Measurements from ENCODE around the gene HDGF. TPM values are rescaled to one million over a fixed set of nuclear protein-coding genes. Genes with fewer than 3 reads are reported as not detected.

HDGF gene
- total RNA-seq, 2 experiments from 2014 or later: 282 to 283 TPM

DNA sequence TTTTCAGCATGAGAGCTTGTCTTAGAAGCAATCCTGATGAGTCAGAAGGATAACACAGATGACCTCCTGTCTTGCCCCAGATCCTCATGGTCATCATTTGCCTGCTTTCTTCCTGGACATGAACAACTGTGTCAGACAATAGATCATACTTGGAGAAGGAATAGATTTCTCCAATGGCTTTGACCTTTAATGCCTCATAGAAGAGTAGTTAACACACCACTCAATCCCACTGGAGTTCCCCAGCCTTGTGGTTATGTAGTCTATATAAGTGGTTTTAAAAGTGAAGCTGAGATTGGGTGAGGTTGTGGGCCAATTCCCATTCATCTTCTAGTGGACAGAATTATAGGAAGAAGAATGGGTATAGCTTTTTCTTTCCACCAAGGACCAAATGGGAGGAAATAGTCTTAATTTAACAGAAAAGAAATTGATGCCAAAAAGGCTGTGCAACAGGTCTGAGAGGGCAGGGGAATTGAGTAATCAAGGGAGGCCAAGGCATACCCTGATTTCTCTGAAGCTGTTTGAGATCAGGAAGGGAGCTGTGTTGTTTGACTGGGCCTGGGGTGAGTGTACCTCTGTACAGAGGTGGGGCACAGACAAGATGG is 30.2 kb upstream of the HDGF start:
- Mint-ChIP-seq H3K27ac (no peak overlapping the region), H3K4me3 (no peak overlapping the region), H3K27me3 (ENCODE audit: low read depth) (no peaks in the 10 kb centered on the region), H3K4me1 (ENCODE audit: low read depth) (peaks cover 23% of the 10 kb centered on the region), H3K36me3 (ENCODE audit: low read depth) (peaks cover 22% of the 10 kb centered on the region), H3K9me3 (no peaks in the 10 kb centered on the region)
- intact Hi-C loops (cut with micrococcal nuclease): no loop called here
- no peak for DNase-seq
- CTCF ChIA-PET: interaction anchor here (1.0 to 1.8 kb wide), 6 partner anchors 26 to 109 kb away, joined by 3 to 6 read pairs (median 5); partner anchors contain the start of gene NTRK1

GRCh38 chr1:156777573-156777972 is 26.1 kb upstream of the HDGF start:
- Mint-ChIP-seq H3K4me3 (no peak overlapping the region), H3K9me3 (no peaks in the 10 kb centered on the region), H3K27ac (no peak overlapping the region), H3K4me1 (ENCODE audit: low read depth) (peaks cover 51% of the 10 kb centered on the region), H3K27me3 (ENCODE audit: low read depth) (no peaks in the 10 kb centered on the region), H3K36me3 (ENCODE audit: low read depth) (peaks cover 19% of the 10 kb centered on the region)
- no peak for DNase-seq
- intact Hi-C loops (cut with micrococcal nuclease): no loop called here
- CTCF ChIA-PET: interaction anchor here (2.6 kb wide), 1 partner anchor 51 kb away, joined by 16 read pairs; no protein-coding TSS in a partner anchor

- intact Hi-C loops (cut with micrococcal nuclease): no loop called here
- no peaks in the 10 kb centered on the region for H3K9me3 Mint-ChIP-seq
- no peak for DNase-seq
- peaks cover 13% of the 10 kb centered on the region for H3K36me3 Mint-ChIP-seq (ENCODE audit: low read depth)
- peaks cover 58% of the 10 kb centered on the region for H3K4me1 Mint-ChIP-seq (ENCODE audit: low read depth)
- CTCF ChIA-PET: interaction anchor here (2.6 kb wide), 1 partner anchor 51 kb away, joined by 16 read pairs; no protein-coding TSS in a partner anchor
- H3K27ac Mint-ChIP-seq: no peak overlapping the region
- no peak overlapping the region for H3K4me3 Mint-ChIP-seq
- no peaks in the 10 kb centered on the region for H3K27me3 Mint-ChIP-seq (ENCODE audit: low read depth)
These were observed 25.5 kb upstream of the HDGF start for GRCh38 chr1:156776942-156777341.

DNA sequence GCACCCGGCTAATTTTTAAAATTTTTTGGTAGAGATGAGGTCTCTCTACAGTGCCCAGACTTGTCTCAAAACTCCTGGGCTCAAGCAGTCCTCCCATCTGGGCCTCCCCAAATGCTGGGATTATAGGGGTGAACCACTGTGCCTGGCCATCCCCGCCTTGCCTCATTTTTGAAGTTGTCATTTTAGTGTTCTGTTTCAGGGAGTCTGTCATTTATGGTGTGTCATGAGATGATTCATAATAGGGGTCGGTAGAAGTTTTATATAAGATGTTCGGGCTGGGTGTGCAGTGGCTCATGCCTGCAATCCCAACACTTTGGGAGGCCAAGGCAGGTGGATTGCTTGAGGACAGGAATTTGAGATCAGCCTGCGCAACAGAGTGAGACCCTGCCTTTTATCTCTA is 24.3 kb upstream of the HDGF start:
- intact Hi-C loops (cut with micrococcal nuclease): no loop called here
- peak; percentile 21 for DNase-seq
- peaks cover 13% of the 10 kb centered on the region for H3K36me3 Mint-ChIP-seq (ENCODE audit: low read depth)
- H3K27ac Mint-ChIP-seq: no peak overlapping the region
- H3K4me1 Mint-ChIP-seq (ENCODE audit: low read depth): peaks cover 55% of the 10 kb centered on the region
- no peaks in the 10 kb centered on the region for H3K9me3 Mint-ChIP-seq
- H3K27me3 Mint-ChIP-seq (ENCODE audit: low read depth): no peaks in the 10 kb centered on the region
- H3K4me3 Mint-ChIP-seq: no peak overlapping the region
- CTCF ChIA-PET: interaction anchor here (0.9 to 2.6 kb wide), 3 partner anchors 19 to 86 kb away, joined by 4 to 16 read pairs (median 5); no protein-coding TSS in a partner anchor

GRCh38 chr1:156773607-156774006 is 22.1 kb upstream of the HDGF start:
- CTCF ChIA-PET: interaction anchor here (8.7 kb wide), 1 partner anchor 47 kb away, joined by 124 read pairs; the partner anchor contains the start of genes ISG20L2 and METTL25B
- H3K4me1 Mint-ChIP-seq (ENCODE audit: low read depth): peaks cover 75% of the 10 kb centered on the region
- H3K9me3 Mint-ChIP-seq: no peaks in the 10 kb centered on the region
- intact Hi-C loops (cut with micrococcal nuclease): no loop called here
- H3K27ac Mint-ChIP-seq: no peak overlapping the region
- no peak overlapping the region for H3K4me3 Mint-ChIP-seq
- DNase-seq: no peak
- peaks cover 26% of the 10 kb centered on the region for H3K36me3 Mint-ChIP-seq (ENCODE audit: low read depth)
- no peaks in the 10 kb centered on the region for H3K27me3 Mint-ChIP-seq (ENCODE audit: low read depth)

- peaks cover 29% of the 10 kb centered on the region for H3K36me3 Mint-ChIP-seq (ENCODE audit: low read depth)
- H3K27ac Mint-ChIP-seq: no peak overlapping the region
- CTCF ChIA-PET: interaction anchor here (0.6 to 8.7 kb wide), 3 partner anchors 18 to 92 kb away, joined by 3 to 124 read pairs (median 4); partner anchors contain the start of genes ISG20L2 and METTL25B
- no peaks in the 10 kb centered on the region for H3K27me3 Mint-ChIP-seq (ENCODE audit: low read depth)
- H3K4me1 Mint-ChIP-seq (ENCODE audit: low read depth): peaks cover 75% of the 10 kb centered on the region
- no peak for DNase-seq
- no peaks in the 10 kb centered on the region for H3K9me3 Mint-ChIP-seq
- intact Hi-C loops (cut with micrococcal nuclease): no loop called here
- no peak overlapping the region for H3K4me3 Mint-ChIP-seq
These were observed 21.4 kb upstream of the HDGF start for GRCh38 chr1:156772728-156773497.

GRCh38 chr1:156772222-156772621 is 20.7 kb upstream of the HDGF start:
- Mint-ChIP-seq H3K4me3 (no peak overlapping the region), H3K27me3 (ENCODE audit: low read depth) (no peaks in the 10 kb centered on the region), H3K9me3 (no peaks in the 10 kb centered on the region), H3K36me3 (ENCODE audit: low read depth) (peaks cover 29% of the 10 kb centered on the region), H3K4me1 (ENCODE audit: low read depth) (peaks cover 70% of the 10 kb centered on the region), H3K27ac (no peak overlapping the region)
- intact Hi-C loops (cut with micrococcal nuclease): no loop called here
- CTCF ChIA-PET: interaction anchor here (1.0 to 8.7 kb wide), 4 partner anchors 19 to 87 kb away, joined by 3 to 124 read pairs (median 4); partner anchors contain the start of genes ISG20L2 and METTL25B
- DNase-seq: no peak

DNA sequence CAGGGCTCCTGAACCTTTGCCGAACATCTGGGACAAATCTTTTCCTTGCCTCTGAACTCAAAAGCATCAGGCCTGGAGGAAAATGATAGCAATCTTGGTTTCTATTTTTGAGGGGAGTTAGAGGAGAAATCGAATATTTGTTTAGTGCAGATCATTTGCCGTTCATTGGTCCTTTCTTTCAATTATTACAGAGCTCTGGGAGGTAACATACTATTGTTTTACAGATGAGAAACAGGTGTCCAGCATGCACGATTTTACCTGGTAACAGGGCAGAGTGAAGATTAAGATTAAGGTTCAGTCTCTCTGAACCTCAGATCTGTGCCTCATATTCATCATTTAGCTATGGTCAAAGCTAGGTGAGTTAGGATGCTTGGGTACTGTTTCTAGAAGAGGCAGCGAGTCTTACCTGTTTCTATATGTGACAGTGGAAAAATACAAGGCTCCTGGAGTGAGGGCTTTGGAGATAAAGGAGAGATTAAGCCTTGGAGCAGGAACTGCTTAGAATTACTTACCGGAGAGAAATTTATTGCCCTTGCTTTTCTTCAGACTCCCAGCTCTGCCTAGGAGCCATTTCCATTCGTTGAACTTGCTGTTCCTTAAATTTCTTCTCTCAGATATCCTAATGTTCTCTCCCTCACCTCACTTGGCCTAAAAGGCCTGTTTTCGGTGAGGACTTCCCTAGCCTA is 17.3 kb upstream of the HDGF start:
- CTCF ChIA-PET: interaction anchor here (0.7 to 8.7 kb wide), 4 partner anchors 22 to 45 kb away, joined by 3 to 124 read pairs (median 4); partner anchors contain the start of genes ISG20L2 and METTL25B
- intact Hi-C loops (cut with micrococcal nuclease): no loop called here
- Mint-ChIP-seq H3K27ac (no peak overlapping the region), H3K4me3 (no peak overlapping the region), H3K36me3 (ENCODE audit: low read depth) (peaks cover 28% of the 10 kb centered on the region), H3K9me3 (no peaks in the 10 kb centered on the region), H3K4me1 (ENCODE audit: low read depth) (peaks cover 54% of the 10 kb centered on the region), H3K27me3 (ENCODE audit: low read depth) (no peaks in the 10 kb centered on the region)
- DNase-seq: no peak

GRCh38 chr1:156767879-156768604 is 16.6 kb upstream of the HDGF start:
- no peak overlapping the region for H3K4me3 Mint-ChIP-seq
- intact Hi-C loops (cut with micrococcal nuclease): loop anchor here (1.0 to 2.0 kb wide), 10 partner anchors 17 to 429 kb away; partner anchors contain the start of genes CCT3, ETV3, HDGF and ISG20L2
- H3K27ac Mint-ChIP-seq: no peak overlapping the region
- CTCF ChIA-PET: interaction anchor here (0.7 to 8.7 kb wide), 5 partner anchors 21 to 46 kb away, joined by 3 to 124 read pairs (median 4); partner anchors contain the start of genes ISG20L2, METTL25B and MRPL24
- no peaks in the 10 kb centered on the region for H3K27me3 Mint-ChIP-seq (ENCODE audit: low read depth)
- H3K4me1 Mint-ChIP-seq (ENCODE audit: low read depth): peaks cover 47% of the 10 kb centered on the region
- DNase-seq: peak; percentile 65
- H3K9me3 Mint-ChIP-seq: no peaks in the 10 kb centered on the region
- peaks cover 26% of the 10 kb centered on the region for H3K36me3 Mint-ChIP-seq (ENCODE audit: low read depth)

DNA sequence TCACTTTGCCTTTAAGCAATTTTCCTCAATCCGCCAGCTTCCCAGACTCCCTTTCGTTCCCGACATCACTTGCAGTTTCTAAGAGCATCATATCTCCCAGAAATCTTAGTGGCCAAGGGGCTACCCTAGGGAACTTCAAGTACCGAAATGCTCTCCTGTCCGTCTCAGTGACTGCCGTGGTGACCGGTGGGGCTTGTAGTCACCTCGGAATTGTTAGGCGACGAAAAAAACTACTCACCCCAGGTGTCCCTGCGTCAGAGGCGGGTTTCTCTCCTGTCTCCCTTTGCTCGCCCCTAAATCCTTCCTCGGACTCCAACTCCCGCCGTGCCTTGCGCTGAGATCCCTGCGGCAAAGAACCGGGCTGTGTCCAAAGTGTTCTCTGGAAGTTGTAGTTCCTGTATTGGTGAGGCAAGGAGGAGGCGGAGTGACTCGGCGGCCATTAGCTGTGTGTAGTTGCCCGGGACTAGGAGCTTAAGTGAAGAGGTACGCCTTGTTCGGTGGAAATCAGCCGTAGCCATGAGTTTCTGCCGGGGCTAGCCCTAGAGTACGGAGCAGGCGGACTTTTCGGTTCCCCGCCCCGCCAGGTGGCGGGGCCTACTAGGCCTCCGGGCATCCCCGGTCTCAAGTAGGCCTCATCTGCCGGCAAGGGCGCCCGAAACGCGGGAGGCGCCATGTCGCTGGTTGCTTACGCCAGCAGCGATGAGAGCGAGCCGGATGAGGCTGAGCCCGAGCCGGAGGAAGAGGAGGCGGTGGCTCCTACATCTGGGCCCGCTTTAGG is 15.8 kb upstream of the HDGF start, which contains the start of gene PRCC:
PRCC (plus strand) TSS at position 435 of the 778 bp plus-strand sequence; CDS start at position 672, 237 bp downstream.
- H3K27me3 Mint-ChIP-seq (ENCODE audit: low read depth): no peaks in the 10 kb centered on the region
- peak; percentile 99 for DNase-seq
- intact Hi-C loops (cut with micrococcal nuclease): loop anchor here (1.0 to 2.0 kb wide), 10 partner anchors 16 to 428 kb away; partner anchors contain the start of genes CCT3, ETV3, HDGF and ISG20L2
- peaks cover 22% of the 10 kb centered on the region for H3K36me3 Mint-ChIP-seq (ENCODE audit: low read depth)
- CTCF ChIA-PET: interaction anchor here (0.8 to 8.7 kb wide), 3 partner anchors 26 to 61 kb away, joined by 3 to 124 read pairs (median 3); partner anchors contain the start of genes ISG20L2, METTL25B and MRPL24
- H3K4me1 Mint-ChIP-seq (ENCODE audit: low read depth): peaks cover 39% of the 10 kb centered on the region
- H3K4me3 Mint-ChIP-seq: no peak within 1 kb of the TSS
- no peaks in the 10 kb centered on the region for H3K9me3 Mint-ChIP-seq
- H3K27ac Mint-ChIP-seq: no peak within 1 kb of the TSS
